Uterus (tissue), 2 donors: ENCODE data around the gene KCNH4.

Experiments
- CTCF ChIP-seq, 4 experiments: fragments of 200-600 bp in 2 of 4; fragments of 450-650 bp in 2 of 4; sonication (generic) in 2 of 4; IDR thresholded peaks; one replicate each; pipeline ENCODE4 v1.5.1; 2016 to 2019; ENCODE audit warnings: antibody characterized with exemption in 4 of 4, mild to moderate bottlenecking in 2 of 4, moderate library complexity in 1 of 4
- POLR2A ChIP-seq, 2 donors: fragments of 450-650 bp; IDR thresholded peaks; one replicate each; pipeline ENCODE4 v1.6.1; 2016; ENCODE audit warnings: antibody characterized with exemption in 2 of 2, mild to moderate bottlenecking in 1 of 2, moderate library complexity in 1 of 2

- TF ChIP-seq POLR2A (IDR thresholded peaks at IDR 0.05) (no peak), CTCF (IDR thresholded peaks at IDR 0.05) (no peak)
Observed at GRCh38 chr17:42202696-42203095, 21.8 kb upstream of the KCNH4 start.
